IPS-18c (cell line): ENCODE data around the gene FOXJ2.
"Not testable (repeated sequence)": the region's sequence is repeated elsewhere in the genome, so short reads cannot be mapped to it uniquely, and the experiment has no call there.

Experiments
- H3K4me3 ChIP-seq: 2 replicates; pipeline ENCODE4 v1.7.0; 2013; ENCODE audit warnings: low read depth, mild to moderate bottlenecking, low read length, moderate library complexity; ENCODE audit not compliant: insufficient read depth
- H3K9me3 ChIP-seq: one replicate; pipeline ENCODE4 v1.6.1; 2013; ENCODE audit warnings: mild to moderate bottlenecking, low read length, moderate library complexity; ENCODE audit not compliant: control insufficient read depth, insufficient read depth

FOXJ2 gene

GRCh38 chr12:8047842-8048241 lies 15.3 kb downstream of the FOXJ2 start:
- Histone ChIP-seq H3K4me3 (no peak overlapping the region), H3K9me3 (peaks cover 2% of the 10 kb centered on the region)

- Histone ChIP-seq H3K9me3 (peaks cover 2% of the 10 kb centered on the region), H3K4me3 (no peak overlapping the region)
Measured at GRCh38 chr12:8048906-8049305, 16.4 kb downstream of the FOXJ2 start.

GRCh38 chr12:8050600-8051250 lies 18.2 kb downstream of the FOXJ2 start:
- H3K9me3 ChIP-seq: no peaks in the 10 kb centered on the region
- no peak overlapping the region for H3K4me3 ChIP-seq

DNA sequence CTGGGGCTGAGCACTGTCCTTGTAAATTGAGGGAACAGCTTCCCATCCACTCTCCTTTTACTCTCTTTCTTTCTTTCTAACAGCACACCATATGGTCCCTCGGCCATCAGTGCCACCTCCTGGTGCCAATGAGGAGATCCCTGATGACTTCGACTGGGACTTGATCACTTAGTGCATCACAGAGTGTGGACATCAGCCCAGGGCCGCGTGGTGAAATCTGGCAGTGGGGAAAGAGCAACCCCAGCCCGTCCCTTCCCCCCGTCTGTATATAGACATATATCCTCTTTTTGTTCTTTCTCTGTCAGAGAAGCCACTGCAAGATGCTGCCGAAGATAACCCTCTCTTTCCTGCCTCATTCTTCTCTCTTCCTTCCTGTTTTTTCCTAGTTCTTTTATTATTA lies 20.2 kb downstream of the FOXJ2 start:
- Histone ChIP-seq H3K4me3 (no peak overlapping the region), H3K9me3 (no peaks in the 10 kb centered on the region)

DNA sequence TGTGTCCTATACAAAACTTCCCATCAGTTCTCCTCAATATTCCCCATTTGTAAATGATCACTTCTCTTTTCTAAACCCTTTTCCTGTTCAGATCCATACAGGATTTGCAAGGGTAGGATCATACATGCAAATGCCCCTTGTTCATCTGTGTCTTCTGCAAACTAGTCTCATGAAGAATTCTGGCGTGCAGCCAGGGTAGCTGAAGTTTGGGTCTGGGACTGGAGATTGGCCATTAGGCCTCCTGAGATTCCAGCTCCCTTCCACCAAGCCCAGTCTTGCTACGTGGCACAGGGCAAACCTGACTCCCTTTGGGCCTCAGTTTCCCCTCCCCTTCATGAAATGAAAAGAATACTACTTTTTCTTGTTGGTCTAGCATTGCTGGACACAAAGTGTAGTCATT lies 22.3 kb downstream of the FOXJ2 start:
- H3K9me3 ChIP-seq: no peaks in the 10 kb centered on the region
- no peak overlapping the region for H3K4me3 ChIP-seq

DNA sequence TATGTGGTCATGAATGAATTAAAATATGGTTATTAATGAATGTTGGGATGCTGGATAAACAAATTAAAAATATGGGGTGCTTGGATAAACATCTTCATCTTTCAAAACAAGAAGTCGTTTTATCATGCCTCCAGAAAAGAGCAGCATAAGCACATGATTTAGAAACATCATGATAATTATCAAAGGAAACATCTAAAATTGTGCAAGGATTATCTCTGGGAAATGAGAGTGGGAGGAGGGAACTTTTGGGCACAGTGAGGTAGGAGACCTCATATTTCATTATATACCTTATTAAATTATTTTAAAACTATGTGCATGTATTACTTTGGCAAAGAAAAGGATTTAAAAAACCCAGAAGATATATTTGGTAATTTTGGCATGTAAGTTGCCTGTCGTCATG lies 24.8 kb downstream of the FOXJ2 start:
- Histone ChIP-seq H3K4me3 (no peak overlapping the region), H3K9me3 (no peaks in the 10 kb centered on the region)

DNA sequence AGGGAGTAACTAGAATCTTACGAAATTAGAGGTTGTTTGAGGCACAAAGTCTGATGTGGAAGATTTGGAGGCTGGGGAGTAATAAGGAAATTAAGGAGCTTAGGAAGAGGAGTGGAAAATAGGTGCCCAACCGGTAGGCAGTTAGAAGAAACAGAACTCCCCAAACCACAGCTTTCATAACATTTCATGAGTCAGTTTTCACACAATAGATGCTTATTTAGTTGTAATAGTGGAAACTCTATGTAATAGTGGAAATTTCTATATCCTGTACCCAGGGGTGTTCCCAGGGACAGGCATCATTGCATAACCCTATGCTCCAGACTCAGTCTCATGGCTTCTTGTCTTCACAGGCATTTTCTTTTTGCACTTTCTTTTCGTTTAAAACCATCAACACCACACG lies 25.3 kb downstream of the FOXJ2 start:
- Histone ChIP-seq H3K9me3 (no peaks in the 10 kb centered on the region), H3K4me3 (no peak overlapping the region)

DNA sequence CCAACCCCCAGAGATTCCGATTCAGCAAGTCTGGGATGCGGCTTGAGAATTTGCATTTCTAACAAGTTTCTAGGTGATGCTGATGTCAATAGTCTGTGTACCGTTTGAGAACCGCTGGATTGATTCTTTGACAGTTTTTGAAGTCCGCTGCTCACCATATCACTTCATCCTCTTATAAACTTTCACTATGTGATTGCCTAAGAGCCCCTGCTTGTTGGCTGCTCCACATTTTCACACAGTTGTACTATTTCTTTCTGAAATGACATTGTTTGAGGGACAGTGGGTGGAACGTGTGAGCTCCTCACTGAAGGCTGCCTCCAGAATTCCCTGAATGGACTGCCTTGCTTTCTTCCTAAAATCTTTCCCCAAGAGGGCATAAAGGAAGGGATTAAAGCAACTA lies 26.0 kb downstream of the FOXJ2 start:
- Histone ChIP-seq H3K4me3 (no peak overlapping the region), H3K9me3 (no peaks in the 10 kb centered on the region)

DNA sequence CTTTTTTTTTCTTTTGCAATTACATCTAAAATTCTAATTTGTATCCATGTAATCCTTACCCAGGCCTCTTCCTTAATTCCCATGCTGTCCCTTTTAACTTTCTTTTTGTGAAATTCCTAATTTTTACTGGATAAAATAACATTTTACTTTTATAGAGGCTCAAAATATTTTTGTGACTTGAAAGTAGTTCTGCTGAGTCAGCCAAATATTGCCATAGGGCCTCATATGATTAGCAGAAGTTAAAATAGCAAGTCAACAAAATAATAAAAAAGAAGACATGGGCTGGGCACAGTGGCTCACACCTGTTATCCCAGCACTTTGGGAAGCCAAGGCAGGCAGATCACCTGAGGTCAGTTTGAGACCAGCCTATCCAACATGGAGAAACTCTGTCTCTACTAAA lies 31.6 kb downstream of the FOXJ2 start:
- Histone ChIP-seq H3K4me3 (no peak overlapping the region), H3K9me3 (no peaks in the 10 kb centered on the region)

GRCh38 chr12:8065991-8066594 lies 33.6 kb downstream of the FOXJ2 start, which contains the start of gene C3AR1:
Gene C3AR1 (minus strand): TSS chr12:8066359. CDS start chr12:8060185, 6,174 bp downstream.
- no peak within 1 kb of the TSS for H3K4me3 ChIP-seq
- H3K9me3 ChIP-seq: no peaks in the 10 kb centered on the region

- no peaks in the 10 kb centered on the region for H3K9me3 ChIP-seq
- H3K4me3 ChIP-seq: no peak overlapping the region
Measured at GRCh38 chr12:8069582-8069981, 37.1 kb downstream of the FOXJ2 start.

- H3K4me3 ChIP-seq, H3K9me3 ChIP-seq: not testable (repeated sequence)
Measured at GRCh38 chr12:8071820-8072219, 39.3 kb downstream of the FOXJ2 start.

DNA sequence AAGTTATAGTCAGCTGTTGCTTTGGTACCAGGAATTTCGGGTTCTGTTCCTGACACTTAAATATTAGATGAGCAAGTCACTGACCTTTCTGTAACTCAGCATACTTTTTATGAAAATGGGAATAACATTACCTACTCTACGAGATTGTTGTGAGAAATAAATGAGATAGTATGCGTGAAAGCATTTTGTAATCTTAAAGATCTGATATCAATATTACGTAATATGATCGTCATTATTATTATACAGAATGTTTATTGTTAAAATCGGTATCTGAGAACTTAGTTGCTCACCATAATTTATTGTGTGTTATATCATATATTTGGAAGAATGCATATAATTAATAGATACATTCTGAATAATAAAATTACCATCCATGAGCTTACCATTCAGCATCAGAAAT lies 43.4 kb downstream of the FOXJ2 start:
- Histone ChIP-seq H3K4me3 (no peak overlapping the region), H3K9me3 (no peaks in the 10 kb centered on the region)

GRCh38 chr12:8076366-8076765 lies 43.9 kb downstream of the FOXJ2 start:
- no peak overlapping the region for H3K4me3 ChIP-seq
- H3K9me3 ChIP-seq: no peaks in the 10 kb centered on the region

GRCh38 chr12:8077207-8077606 lies 44.7 kb downstream of the FOXJ2 start:
- Histone ChIP-seq H3K9me3 (no peaks in the 10 kb centered on the region), H3K4me3 (no peak overlapping the region)

DNA sequence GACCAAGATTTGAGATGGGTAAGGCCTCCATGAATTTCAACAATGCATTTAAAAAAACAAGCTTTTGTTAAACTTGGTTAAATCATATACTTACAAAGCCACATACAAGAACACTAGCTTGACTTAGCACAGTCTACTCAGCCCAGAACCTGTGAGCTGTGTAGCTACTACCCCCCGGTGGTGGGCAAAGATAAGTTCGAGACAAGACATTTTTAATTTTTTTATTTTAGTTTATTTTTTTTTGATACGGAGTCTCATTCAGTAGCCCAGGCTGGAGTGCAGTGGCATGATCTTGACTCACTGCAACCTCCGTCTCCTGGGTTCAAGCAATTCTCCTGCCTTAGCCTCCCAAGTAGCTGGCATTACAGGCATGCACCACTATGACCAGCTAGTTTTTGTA lies 45.9 kb downstream of the FOXJ2 start:
- H3K9me3 ChIP-seq: no peaks in the 10 kb centered on the region
- H3K4me3 ChIP-seq: no peak overlapping the region

GRCh38 chr12:8078916-8079315 lies 46.4 kb downstream of the FOXJ2 start:
- Histone ChIP-seq H3K9me3 (no peaks in the 10 kb centered on the region), H3K4me3 (no peak overlapping the region)

DNA sequence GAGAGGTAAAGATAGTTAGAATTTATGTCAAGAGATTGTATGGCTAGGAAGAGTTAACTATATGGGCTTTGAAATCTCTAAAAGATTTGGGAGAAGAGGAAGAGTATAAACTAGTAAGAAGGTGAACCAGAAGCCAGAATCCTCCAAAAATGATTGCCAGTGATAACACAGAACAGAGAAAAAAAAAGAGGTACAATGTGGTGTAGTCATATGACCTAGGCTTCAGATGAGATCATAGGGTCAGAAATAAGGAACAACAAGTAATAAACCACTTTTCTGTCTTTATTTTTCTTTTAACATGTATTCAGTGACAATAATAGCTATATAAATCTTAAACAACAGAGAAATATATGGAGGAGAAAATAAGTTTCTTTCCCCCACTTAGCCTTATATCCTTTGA lies 47.6 kb downstream of the FOXJ2 start:
- Histone ChIP-seq H3K9me3 (no peaks in the 10 kb centered on the region), H3K4me3 (no peak overlapping the region)
